ENCODE measurements around the gene MAGEA11.

DNA sequence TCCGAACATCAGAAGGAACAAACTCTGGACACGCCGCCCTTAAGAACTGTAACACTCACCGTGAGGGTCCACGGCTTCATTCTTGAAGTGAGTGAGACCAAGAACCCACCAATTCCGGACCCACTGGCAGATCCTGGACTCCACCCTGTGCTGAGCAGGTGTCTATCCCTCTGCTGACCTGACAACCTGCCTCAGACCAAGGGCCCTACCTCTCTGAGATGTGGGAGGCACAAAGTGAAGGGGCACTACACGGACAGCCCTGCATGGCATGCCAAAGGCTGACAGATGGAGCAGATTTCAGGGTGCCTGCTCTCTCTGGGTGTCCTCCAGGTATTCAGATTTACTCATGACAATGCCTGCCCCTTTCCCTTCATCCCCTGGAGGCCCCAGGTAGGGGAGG, 48.0 kb downstream of the MAGEA11 start:
- TF ChIP-seq EP300 (IDR thresholded peaks at IDR 0.05; ENCODE audit: borderline replicate concordance in 1 of 2, low read depth in 2 of 2, low read length in 2 of 2) (no peak), TCF12 (IDR thresholded peaks at IDR 0.05; ENCODE audit: low read depth, low read length) (no peak), MAX (IDR thresholded peaks at IDR 0.05) (no peak), TAF1 (IDR thresholded peaks at IDR 0.05; ENCODE audit: low read depth, low read length) (no peak), POLR2AphosphoS5 (IDR thresholded peaks at IDR 0.05; ENCODE audit: low read depth, low read length) (no peak)
